ENCODE data around the gene KRT32.

The KRT32 gene

GRCh38 chr17:41507315-41507880 lies 40.2 kb upstream of the KRT32 start:
- TF ChIP-seq POLR2AphosphoS5 (IDR thresholded peaks at IDR 0.05; ENCODE audit: low read depth, low read length) (no peak), TAF1 (IDR thresholded peaks at IDR 0.05; ENCODE audit: borderline replicate concordance, insufficient read depth, low read length) (no peak), REST (IDR thresholded peaks at IDR 0.05; ENCODE audit: insufficient read depth in 1 of 2, low read depth in 2 of 2, low read length in 2 of 2) (no peak), FOXP2 (optimal IDR thresholded peaks at IDR 0.05; ENCODE audit: borderline replicate concordance, extremely low read depth, extremely low read length, insufficient read depth) (no peak), SIN3A (IDR thresholded peaks at IDR 0.05; ENCODE audit: borderline replicate concordance, insufficient read depth, low read length) (no peak)

- TF ChIP-seq FOXP2 (optimal IDR thresholded peaks at IDR 0.05; ENCODE audit: borderline replicate concordance, extremely low read depth, extremely low read length, insufficient read depth) (no peak), SIN3A (IDR thresholded peaks at IDR 0.05; ENCODE audit: borderline replicate concordance, insufficient read depth, low read length) (no peak), POLR2AphosphoS5 (IDR thresholded peaks at IDR 0.05; ENCODE audit: low read depth, low read length) (no peak)
Measured at GRCh38 chr17:41505809-41506767, 38.9 kb upstream of the KRT32 start.

GRCh38 chr17:41505007-41505808 lies 38.0 kb upstream of the KRT32 start, which contains the start of gene KRT13:
Gene KRT13, minus strand, starts transcription at chr17:41505612. Its CDS starts 62 bp downstream, at chr17:41505550.
- TF ChIP-seq SIN3A (IDR thresholded peaks at IDR 0.05; ENCODE audit: borderline replicate concordance, insufficient read depth, low read length) (no peak), POLR2AphosphoS5 (IDR thresholded peaks at IDR 0.05; ENCODE audit: low read depth, low read length) (no peak), FOXP2 (optimal IDR thresholded peaks at IDR 0.05; ENCODE audit: borderline replicate concordance, extremely low read depth, extremely low read length, insufficient read depth) (no peak), REST (IDR thresholded peaks at IDR 0.05; ENCODE audit: insufficient read depth in 1 of 2, low read depth in 2 of 2, low read length in 2 of 2) (no peak), TAF1 (IDR thresholded peaks at IDR 0.05; ENCODE audit: borderline replicate concordance, insufficient read depth, low read length) (no peak)

GRCh38 chr17:41504246-41504977 lies 37.2 kb upstream of the KRT32 start:
- TF ChIP-seq FOXP2 (optimal IDR thresholded peaks at IDR 0.05; ENCODE audit: borderline replicate concordance, extremely low read depth, extremely low read length, insufficient read depth) (no peak), SIN3A (IDR thresholded peaks at IDR 0.05; ENCODE audit: borderline replicate concordance, insufficient read depth, low read length) (no peak)

GRCh38 chr17:41503202-41503601 lies 36.0 kb upstream of the KRT32 start:
- TF ChIP-seq FOXP2 (optimal IDR thresholded peaks at IDR 0.05; ENCODE audit: borderline replicate concordance, extremely low read depth, extremely low read length, insufficient read depth) (no peak), SIN3A (IDR thresholded peaks at IDR 0.05; ENCODE audit: borderline replicate concordance, insufficient read depth, low read length) (no peak)

- TF ChIP-seq TAF1 (IDR thresholded peaks at IDR 0.05; ENCODE audit: borderline replicate concordance, insufficient read depth, low read length): no peak
- TF ChIP-seq POLR2AphosphoS5 (IDR thresholded peaks at IDR 0.05; ENCODE audit: low read depth, low read length): no peak
- no peak for TF ChIP-seq SIN3A (IDR thresholded peaks at IDR 0.05; ENCODE audit: borderline replicate concordance, insufficient read depth, low read length)
- no peak for TF ChIP-seq FOXP2 (optimal IDR thresholded peaks at IDR 0.05; ENCODE audit: borderline replicate concordance, extremely low read depth, extremely low read length, insufficient read depth)
- no peak for TF ChIP-seq REST (IDR thresholded peaks at IDR 0.05; ENCODE audit: insufficient read depth in 1 of 2, low read depth in 2 of 2, low read length in 2 of 2)
Measured at GRCh38 chr17:41500131-41500911, 33.1 kb upstream of the KRT32 start.
